Occipital lobe (tissue), 3 donors: ENCODE data around the gene AQP9. TPM values are rescaled to one million over a fixed set of nuclear protein-coding genes. Genes with fewer than 3 reads are reported as not detected.
A peak's percentile ranks its signal among the peaks of the same experiment; 100 is the strongest.

Experiments
- DNase-seq: peaks from one replicate; lab custom pipeline; 2025; lab: John Stamatoyannopoulos, UW
- small RNA-seq: library from RNA; depleted of rRNA; stranded (forward); fragments of <200 nt; gene quantifications from one replicate; pipeline ENCODE3, GENCODE V24; 2014
- total RNA-seq: library from RNA; depleted of rRNA; stranded (reverse); fragments of >200 nt; gene quantifications from one replicate; pipeline ENCODE4 v1.2.3, GENCODE V29; 2014

The AQP9 gene
- total RNA-seq, 1 donor from 2014 or later, result under 0.01 TPM

DNA sequence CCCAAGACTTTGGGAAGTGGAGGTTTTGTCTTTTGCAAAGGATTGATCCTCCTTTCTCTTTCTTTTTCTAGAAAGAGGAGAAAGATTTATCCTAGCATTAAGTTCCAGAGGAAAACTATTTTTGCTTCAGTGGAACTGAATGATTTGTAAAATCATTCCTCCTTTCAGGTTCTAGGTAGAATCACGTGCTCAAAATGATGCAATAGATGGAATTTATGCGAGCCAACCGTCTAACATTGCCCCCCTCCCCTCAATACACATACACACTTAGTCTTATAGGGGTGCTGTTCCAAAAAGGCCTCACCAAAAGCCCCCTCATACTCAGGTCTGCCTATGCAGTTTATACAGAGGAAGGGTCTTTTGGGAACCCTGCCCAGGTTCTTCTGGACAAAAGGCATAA is 85.3 kb downstream of the AQP9 start:
- no peak for DNase-seq

DNA sequence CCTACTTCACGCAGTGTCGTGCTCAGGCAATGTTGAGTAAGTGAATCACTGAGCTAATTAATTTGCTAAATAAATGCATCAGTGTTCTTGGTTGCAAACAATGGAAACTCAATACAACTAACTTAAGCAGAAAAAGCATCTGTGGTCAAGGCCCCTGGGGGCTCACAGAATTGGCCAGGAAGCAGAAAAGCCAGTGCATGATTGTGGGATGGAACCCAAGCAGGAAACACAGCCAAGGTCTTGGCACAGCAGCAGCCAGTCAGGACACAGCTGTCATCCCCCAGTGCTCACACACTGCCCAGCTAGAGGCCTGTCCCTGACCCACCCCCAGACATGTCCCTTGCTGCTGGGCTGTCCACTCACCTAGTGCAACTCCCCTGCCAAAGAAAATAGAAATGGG is 85.9 kb downstream of the AQP9 start:
- DNase-seq, result peak; percentile 30

DNA sequence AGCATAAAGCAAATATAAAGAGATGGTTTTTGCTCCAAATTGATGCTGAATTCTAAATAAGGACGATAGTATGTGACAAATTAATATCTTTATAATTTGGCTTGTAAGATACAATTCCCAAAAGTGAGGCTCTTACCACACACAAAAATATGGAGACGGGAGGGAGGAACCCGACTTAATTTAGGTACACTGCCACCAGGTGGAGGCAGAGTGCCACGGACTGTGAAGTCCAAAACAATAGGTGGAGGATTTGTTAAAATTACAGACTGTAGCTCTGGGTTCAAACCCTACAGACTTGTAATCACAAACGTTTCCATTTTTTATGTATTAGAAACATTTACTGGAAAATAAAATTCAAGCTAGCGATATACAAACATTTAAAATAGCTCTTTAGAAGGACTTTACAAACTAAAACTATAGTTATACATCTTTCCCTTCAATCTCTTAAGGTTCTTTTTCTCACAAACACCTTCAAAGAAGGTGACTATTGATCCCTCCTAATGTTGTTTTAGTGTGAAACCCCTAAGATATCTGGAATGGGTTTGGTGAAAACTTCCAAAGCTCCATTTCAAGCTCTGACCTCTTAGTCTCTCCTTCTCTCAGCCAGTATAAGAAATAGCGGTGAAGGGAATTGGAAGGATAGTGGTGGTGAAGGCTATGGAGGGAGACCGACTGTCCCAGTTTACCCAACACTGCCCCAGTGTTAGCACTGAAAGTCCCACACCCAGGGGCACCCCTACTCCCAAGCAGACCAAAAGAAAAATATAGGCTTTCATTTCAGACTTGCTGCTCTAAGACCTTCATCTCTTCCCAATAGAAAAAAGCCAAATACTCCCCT is 89.7 kb downstream of the AQP9 start:
- DNase-seq, result peak; percentile 41

DNA sequence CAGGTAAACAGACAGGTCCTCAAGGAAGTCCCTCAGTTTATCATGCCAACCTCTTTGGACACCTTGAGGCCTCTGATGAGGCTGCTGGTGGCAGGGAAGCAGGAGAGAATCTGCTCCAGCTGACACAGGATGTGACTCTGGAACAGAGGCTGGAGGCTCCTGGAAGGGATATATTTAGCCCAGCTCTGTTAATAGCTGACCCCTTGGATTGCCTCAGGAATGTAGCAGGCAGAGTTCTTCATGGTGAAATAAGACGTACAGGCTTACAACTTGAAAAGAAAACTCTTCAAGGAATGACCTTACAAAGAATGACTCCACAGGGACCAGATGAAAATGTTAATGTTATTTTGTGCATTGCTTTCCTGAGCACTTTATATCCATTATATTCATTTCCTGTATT is 90.5 kb downstream of the AQP9 start:
- no peak for DNase-seq

DNA sequence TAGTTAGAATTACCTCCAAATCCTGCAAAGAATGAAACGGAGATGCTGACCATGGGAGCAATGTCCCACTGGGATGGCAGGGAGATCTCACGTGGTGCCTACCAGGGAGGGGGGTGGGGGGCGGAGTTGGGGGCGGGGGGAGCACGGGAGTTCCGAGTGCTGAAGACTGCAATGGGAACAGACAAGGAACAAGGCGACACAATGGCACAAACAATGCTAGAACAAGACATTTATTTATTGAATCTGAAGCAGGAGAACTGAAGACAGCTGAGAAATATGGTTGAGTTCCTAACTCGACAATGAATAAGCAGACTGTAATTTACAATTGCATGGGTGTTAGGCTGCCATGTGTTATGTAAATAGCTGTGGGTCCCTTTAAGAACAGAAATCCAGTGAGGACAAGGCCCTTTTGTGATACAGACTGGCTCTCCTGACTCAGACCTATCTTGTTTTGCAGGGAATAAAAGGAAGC is 91.2 kb downstream of the AQP9 start:
- DNase-seq, result peak; percentile 30

DNA sequence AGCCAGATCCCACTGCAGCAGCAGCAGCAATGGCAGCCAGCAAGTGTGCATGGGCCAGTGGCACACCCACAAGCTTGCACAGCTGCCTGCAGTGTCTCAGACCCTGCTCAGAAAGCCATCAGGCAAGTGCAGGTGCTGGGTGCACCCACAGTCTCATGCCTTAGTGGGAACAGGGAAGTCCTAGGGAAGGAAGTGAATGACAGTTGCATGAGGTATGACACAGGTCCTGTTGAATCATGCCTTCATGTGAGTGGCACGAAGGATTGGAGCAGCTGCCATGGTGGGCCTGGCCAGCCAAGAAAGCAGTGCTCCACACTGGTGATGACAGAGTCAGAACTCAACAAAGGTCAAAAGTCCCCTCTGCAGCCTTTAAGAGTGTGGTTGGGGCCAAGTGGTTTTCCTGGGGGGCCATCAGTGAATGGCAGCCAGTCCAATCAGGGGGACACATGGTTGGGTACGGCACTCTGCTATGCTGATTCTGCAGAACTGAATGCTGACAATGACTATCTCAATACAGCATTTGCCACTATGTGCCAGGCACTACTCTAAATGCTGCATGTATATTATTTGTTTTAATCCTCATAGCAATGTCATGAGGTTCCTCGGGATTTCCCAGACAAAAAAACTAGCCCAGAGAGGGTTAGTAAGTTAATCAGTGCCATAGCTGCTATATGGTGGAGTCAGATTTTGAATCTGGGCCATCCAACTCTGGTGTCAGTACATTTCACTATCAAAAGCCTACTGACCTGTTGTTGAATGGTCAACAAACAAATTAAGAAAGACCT is 94.3 kb downstream of the AQP9 start:
- no peak for DNase-seq

DNA sequence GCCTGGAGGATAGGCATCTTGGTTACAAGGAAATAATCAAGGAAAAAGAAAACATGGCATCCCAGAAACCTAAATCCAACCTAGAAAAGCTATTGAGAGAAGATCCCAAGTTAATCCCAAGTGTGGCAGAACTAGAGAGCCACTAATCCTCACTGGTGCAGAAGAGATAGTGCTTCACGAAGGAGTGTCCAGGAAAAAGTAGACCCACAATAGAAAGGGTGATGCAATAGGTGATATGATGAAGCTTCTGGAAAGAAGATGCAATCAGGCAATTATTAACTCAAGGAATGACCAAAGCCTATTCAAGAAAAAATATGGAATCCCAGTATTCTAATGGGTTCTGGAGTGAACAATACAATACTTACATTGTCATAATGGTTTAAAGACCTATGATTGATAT is 95.2 kb downstream of the AQP9 start:
- no peak for DNase-seq

Small RNA genes lying within 50 kb of the gene (small RNA-seq; reads per million reads assigned to genes)
- gene MTCO3P23, result not detected

Other genes with a start within 250 kb of the AQP9 start
- gene ALDH1A2, start 72.7 kb upstream of the AQP9 start, total RNA-seq, result 6.1 TPM